RWPE1 (cell line): ENCODE results near the gene STK32C.

Experiments used
- CTCF ChIA-PET: fragments of 350-600 bp; sonication (Branson Sonifier 250); formaldehyde crosslinking; extraction: SDS; loops from one replicate; lab custom pipeline; 2021; lab: Yijun Ruan, JAX
- POLR2A ChIA-PET: fragments of 400-600 bp; formaldehyde crosslinking; extraction: SDS; loops from one replicate; lab custom pipeline; 2020; ENCODE audit warnings: antibody characterized with exemption; ENCODE audit not compliant: low non-redundant PET; lab: Yijun Ruan, JAX
- DNase-seq: peaks from one replicate; pipeline ENCODE4 v3.0.0; 2012; ENCODE audit warnings: low spot score
- H3K27ac ChIP-seq: fragments of 450-650 bp; 2 replicates; pipeline ENCODE4 v1.5.1; 2017
- CTCF ChIP-seq: fragments of 450-650 bp; conservative IDR thresholded peaks from 2 replicates; pipeline ENCODE4 v1.5.1; 2017; ENCODE audit warnings: low read depth, mild to moderate bottlenecking

Gene STK32C

GRCh38 chr10:132290631-132291030, 17.1 kb downstream of the STK32C start:
- no peak for DNase-seq
- POLR2A ChIA-PET: no interaction called here
- CTCF ChIA-PET: interaction anchor here (0.7 kb wide), 1 partner anchor 205 kb away, joined by 3 read pairs; no protein-coding TSS in a partner anchor
- no peak for TF ChIP-seq CTCF
- no peak overlapping the region for H3K27ac ChIP-seq

GRCh38 chr10:132289439-132289838, 18.3 kb downstream of the STK32C start:
- DNase-seq: no peak
- no peak for TF ChIP-seq CTCF
- no peak overlapping the region for H3K27ac ChIP-seq
- ChIA-PET CTCF (no interaction called here), POLR2A (no interaction called here)

GRCh38 chr10:132283604-132284382, 24.0 kb downstream of the STK32C start:
- CTCF ChIA-PET: no interaction called here
- H3K27ac ChIP-seq: no peak overlapping the region
- DNase-seq: no peak
- POLR2A ChIA-PET: no interaction called here
- no peak for TF ChIP-seq CTCF

GRCh38 chr10:132282667-132283603, 24.8 kb downstream of the STK32C start:
- TF ChIP-seq CTCF: no peak
- no peak for DNase-seq
- POLR2A ChIA-PET: no interaction called here
- no peak overlapping the region for H3K27ac ChIP-seq
- CTCF ChIA-PET: interaction anchor here (0.5 kb wide), 1 partner anchor 99 kb away, joined by 4 read pairs; no protein-coding TSS in a partner anchor

GRCh38 chr10:132281915-132282666, 25.7 kb downstream of the STK32C start:
- no peak overlapping the region for H3K27ac ChIP-seq
- DNase-seq: no peak
- ChIA-PET CTCF (no interaction called here), POLR2A (no interaction called here)
- no peak for TF ChIP-seq CTCF

- TF ChIP-seq CTCF: no peak
Measured at GRCh38 chr10:132280646-132281074, 27.1 kb downstream of the STK32C start.

More at GRCh38 chr10:132280646-132281074, 27.1 kb downstream of the STK32C start:
- DNase-seq: no peak
- ChIA-PET CTCF (no interaction called here), POLR2A (no interaction called here)
- no peak overlapping the region for H3K27ac ChIP-seq
